ENCODE measurements around the gene ATP5MC3. TPM values are rescaled to one million over a fixed set of nuclear protein-coding genes. Genes with fewer than 3 reads are reported as not detected.

The ATP5MC3 gene
- total and polyA plus RNA-seq, 2 of the 13 experiments (the other 11 are each of a cell fraction or from before 2014, with no cell fraction given): 676 to 1,007 TPM

GRCh38 chr2:175167076-175167791, 14.3 kb downstream of the ATP5MC3 start (continued):
- TF ChIP-seq ZNF800 (CRISPR knock-in tag; IDR thresholded peaks at IDR 0.05): no peak
- no peak for TF ChIP-seq ZBTB3 (CRISPR knock-in tag; IDR thresholded peaks at IDR 0.05; ENCODE audit: borderline replicate concordance, low read depth)
- no peak for TF ChIP-seq PTBP1 (IDR thresholded peaks at IDR 0.05; ENCODE audit: low read depth, low read length, poor library complexity, severe bottlenecking)
- TF ChIP-seq IRF1 (CRISPR knock-in tag; IDR thresholded peaks at IDR 0.05; ENCODE audit: low read depth): 0 out of 2 replicates have a peak, but pooled peaks have one; percentile 19
- TF ChIP-seq NFE2L1 (CRISPR knock-in tag; IDR thresholded peaks at IDR 0.05; ENCODE audit: borderline replicate concordance): no peak
- no peak for TF ChIP-seq ZNF7 (CRISPR knock-in tag; IDR thresholded peaks at IDR 0.05)
- TF ChIP-seq FOXK1 (CRISPR knock-in tag; IDR thresholded peaks at IDR 0.05; ENCODE audit: borderline replicate concordance, low read depth): no peak
- TF ChIP-seq USF2 (IDR thresholded peaks at IDR 0.05; ENCODE audit: low read depth, low read length): no peak
- no peak for TF ChIP-seq USF2 (CRISPR knock-in tag; IDR thresholded peaks at IDR 0.05; ENCODE audit: borderline replicate concordance)
- peak; percentile 17; the same call in 1 of the 2 replicates for TF ChIP-seq ZNF580 (CRISPR knock-in tag; IDR thresholded peaks at IDR 0.05; ENCODE audit: borderline replicate concordance, low read depth)
- peak; percentile 9; the same call in 1 of the 2 replicates for TF ChIP-seq ZNF124 (CRISPR knock-in tag; IDR thresholded peaks at IDR 0.05)
- TF ChIP-seq ATF1 (CRISPR knock-in tag; IDR thresholded peaks at IDR 0.05): no peak
- 0 out of 2 replicates have a peak, but pooled peaks have one; percentile 7 for TF ChIP-seq NR2F6 (IDR thresholded peaks at IDR 0.05)
- no peak for TF ChIP-seq NR2F6 (CRISPR knock-in tag; IDR thresholded peaks at IDR 0.05)
- TF ChIP-seq NCOA2 (CRISPR knock-in tag; IDR thresholded peaks at IDR 0.05): no peak; the same call in 1 of the 2 replicates
- peak; percentile 39; the same call in 1 of the 2 replicates for TF ChIP-seq MBD4 (IDR thresholded peaks at IDR 0.05; ENCODE audit: borderline replicate concordance, low read length)
- TF ChIP-seq ZNF619 (CRISPR knock-in tag; IDR thresholded peaks at IDR 0.05): no peak
- no peak for TF ChIP-seq KDM1A (CRISPR knock-in tag; IDR thresholded peaks at IDR 0.05)
- TF ChIP-seq AGO2 (optimal IDR thresholded peaks at IDR 0.05; ENCODE audit: low read depth, low read length): no peak
- no peak for TF ChIP-seq SNAPC4 (CRISPR knock-in tag; IDR thresholded peaks at IDR 0.05)
